CD4-positive, alpha-beta T cell treated with Interleukin-6 at 100 ng/mL for 8 hours (primary cell): ENCODE data around the gene OSBPL8.
"Not testable (repeated sequence)": the region's sequence is repeated elsewhere in the genome, so short reads cannot be mapped to it uniquely, and the experiment has no call there.

Experiments used
- DNase-seq: peaks from one replicate; pipeline ENCODE4 v3.0.0-alpha.2; 2020; ENCODE audit warnings: mixed read lengths, low spot score

OSBPL8 gene

DNA sequence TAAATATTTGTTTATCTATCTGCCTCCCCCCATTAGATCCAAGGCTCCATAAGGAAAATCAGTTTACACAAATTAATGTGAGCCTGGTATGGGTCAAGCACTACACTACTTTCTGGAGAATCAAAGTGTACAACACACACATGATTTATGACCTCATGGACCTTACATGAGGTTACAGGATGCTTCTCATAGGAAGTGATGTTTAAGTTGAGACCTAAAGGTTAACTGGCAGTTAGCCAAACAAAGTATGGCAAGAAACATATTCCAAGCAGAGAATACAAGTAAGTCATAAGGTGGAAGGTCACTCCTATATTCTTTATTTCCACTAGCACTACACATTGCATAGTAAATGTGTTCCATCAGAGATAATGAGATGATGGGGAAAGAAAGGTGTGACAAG, 39.2 kb downstream of the OSBPL8 start:
- DNase-seq = no peak

DNA sequence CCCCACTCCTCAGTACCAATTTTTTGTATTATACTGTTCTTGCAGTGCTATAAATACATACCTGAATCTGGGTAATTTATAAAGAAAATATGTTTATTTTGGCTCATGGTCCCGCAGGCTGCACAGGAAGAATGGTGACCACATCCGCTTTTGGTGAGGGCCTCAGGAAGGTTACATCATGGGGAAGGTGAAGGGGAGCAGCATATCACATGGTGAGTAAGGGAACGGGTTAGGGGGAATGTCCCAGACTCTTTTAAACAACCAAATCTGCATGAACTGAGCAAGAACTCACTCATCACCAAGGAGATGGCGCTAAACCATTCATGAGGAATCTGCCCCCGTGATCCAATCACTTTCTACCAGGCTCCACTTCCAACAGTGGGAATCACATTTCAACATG, 40.0 kb downstream of the OSBPL8 start:
- DNase-seq = peak; percentile 3

DNA sequence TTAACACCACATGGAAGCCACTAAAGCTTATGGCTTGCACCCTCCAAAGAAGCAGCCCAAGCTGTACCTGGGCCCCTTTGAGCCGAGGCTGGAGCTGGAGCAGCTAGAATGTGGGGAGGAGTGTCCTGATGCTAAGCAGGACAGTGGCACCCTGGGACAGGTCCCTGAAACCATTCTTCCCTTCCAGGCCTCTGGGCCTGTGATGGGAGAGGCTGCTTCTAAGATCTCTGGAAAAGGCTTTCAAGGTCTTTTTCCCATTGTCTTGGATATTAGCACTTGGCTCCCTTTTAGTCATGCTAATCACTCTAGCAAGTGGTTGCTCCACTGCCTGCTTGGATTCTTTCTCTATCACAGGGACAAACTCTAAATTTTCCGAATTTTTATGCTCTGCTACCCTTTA, 40.9 kb downstream of the OSBPL8 start:
- no peak for DNase-seq

DNA sequence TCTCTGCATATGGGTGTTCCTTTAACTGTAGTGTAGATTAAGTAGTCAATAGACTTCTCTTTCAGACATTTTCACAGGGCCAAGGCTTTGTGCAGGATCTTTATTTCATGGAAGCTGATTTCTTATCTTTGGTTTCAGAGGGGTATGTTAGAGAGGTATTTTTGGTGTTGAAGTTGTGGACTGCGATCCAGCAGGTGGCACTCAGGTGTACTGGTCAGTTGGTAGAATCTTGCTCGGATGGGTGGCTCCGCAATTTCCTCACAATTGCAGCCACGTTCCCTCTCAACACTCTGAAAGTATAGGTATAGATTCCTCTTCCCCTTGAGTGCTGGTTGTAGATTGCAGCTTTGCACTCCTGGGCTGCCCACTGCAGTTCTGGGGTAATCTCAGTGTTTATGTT, 44.3 kb downstream of the OSBPL8 start:
- DNase-seq = no peak

DNA sequence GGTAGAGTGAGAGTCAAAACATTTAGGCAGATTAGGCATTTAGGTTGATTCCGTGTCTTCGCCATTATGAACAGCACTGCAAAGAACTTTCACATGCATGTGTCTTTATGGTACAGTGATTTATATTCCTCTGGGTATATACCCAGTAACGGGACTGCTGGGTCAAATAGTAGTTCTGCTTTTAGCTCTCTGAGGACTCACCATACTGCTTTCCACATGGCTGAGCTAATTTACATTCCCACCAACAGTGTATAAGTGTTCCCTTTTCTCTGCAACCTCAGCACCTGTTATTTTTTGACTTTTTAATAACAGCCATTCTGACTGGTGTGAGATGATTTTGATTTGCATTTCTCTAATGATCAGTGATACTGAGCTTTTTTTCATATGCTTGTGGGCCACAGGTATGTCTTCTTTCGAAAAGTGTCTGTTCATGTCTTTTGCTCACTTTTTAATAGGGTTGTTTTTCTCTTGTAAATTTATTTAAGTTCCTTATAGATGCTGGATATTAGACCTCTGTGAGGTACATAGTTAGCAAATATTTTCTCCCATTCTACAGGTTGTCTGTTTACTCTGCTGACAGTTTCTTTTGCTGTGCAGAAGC, 48.4 kb downstream of the OSBPL8 start:
- DNase-seq = not testable (repeated sequence)

DNA sequence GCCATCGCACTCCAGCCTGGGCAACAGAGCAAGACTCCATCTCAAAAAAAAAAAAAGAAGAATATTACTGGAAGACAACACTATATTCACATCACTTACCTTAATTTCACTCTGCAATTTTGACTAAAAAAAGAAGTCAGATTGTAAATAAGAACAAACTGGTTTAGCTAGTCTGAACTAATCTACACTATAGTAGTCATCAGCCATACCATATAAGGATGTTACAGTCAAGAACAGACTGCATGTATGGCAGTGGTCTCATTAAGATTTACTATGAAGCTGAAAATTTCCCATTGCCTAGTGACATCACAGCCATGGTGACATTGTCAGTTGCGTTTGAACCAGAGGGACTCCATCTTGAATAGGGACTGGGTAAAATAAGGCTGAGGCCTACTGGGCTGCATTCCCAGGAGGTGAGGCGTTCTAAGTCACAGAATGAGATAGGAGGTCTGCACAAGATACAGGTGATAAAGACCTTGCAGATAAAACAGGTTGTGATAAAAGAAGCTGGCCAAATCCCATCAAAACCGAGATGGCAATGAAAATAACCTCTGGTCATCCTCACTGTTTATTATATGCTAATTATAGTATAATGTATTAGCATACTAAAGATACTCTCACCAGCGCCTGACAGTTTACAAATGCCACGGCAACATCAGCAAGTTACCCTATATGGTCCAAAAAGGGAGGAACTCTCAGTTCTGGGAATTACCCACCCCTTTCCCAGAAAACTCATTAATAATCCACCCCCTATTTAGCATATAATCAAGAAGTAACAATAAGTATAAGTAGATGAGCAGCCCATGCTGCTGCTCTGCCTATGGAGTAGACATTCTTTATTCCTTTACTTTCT, 51.2 kb downstream of the OSBPL8 start:
- DNase-seq = no peak

DNA sequence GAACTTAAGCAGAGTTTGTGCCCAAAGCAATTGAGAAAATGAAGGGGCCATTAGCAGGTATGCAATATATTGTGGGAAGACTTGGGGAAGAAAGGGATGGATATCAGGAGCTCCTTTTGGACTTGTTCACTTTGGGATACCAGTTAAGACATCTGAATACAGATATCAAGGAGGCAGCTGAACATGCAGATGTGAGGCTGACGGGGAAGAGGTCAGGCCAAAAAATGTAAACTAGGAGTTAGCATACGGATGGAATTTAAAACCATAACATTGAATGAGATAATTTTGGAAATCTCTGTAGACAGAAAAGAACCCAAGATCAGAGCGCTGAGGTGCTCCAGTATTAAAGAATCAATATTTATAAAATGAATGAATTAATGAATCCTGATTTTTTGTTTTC, 53.4 kb downstream of the OSBPL8 start:
- no peak for DNase-seq

DNA sequence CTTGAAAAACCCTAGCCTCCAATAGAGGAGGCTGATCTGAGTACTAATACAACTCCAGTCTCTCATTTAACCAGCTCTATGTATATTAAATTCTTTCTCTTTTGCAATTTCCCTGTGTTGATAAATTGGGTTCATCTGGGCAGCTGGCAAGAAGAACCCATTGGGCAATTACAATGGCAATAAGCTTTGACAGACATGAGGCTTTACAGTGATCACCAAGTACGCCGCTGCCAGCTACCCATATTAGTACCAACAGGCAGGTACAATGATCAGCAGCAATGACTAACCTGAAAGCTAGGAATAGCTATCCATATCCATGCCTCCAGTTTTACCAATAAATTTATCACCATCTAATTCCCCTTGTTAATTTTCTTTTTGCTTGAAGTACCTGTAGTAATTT, 54.5 kb downstream of the OSBPL8 start:
- no peak for DNase-seq

DNA sequence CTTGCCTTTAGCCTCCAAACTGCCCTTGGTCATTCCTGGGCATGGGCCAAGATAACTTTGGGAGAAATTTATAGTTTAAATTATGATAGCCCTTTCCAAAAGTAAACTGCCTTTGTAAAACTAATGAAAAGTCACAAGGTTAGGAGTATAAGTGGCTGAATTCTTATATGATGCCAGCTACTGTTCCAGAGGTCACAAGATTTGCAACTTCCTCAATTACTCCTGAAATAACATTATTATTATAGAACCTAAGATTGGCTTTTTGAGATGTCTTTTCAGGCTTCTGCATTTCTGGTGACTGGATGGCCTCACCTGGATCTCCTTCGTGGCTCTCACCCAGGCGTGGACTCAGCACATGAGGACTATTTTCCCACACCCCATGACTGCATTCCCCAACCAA, 55.0 kb downstream of the OSBPL8 start:
- no peak for DNase-seq

DNA sequence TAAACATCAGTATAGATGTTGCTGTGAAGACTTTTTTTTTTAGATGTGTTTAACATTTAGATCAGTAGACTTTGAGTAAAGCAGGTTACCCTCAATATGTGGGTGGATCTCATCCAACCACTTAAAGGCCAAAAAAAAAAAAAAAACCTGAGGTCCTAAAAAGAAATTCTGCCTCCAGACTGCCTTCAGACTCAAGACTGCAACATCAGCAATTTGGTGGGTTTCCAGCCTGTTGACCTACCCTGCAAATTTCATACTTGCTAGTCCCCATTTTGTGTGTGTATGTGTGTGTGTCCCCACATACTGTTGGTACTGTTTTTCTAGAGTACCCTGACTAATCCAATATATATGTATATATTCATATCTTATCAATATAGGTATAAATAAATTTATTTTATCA, 55.6 kb downstream of the OSBPL8 start:
- DNase-seq = no peak

DNA sequence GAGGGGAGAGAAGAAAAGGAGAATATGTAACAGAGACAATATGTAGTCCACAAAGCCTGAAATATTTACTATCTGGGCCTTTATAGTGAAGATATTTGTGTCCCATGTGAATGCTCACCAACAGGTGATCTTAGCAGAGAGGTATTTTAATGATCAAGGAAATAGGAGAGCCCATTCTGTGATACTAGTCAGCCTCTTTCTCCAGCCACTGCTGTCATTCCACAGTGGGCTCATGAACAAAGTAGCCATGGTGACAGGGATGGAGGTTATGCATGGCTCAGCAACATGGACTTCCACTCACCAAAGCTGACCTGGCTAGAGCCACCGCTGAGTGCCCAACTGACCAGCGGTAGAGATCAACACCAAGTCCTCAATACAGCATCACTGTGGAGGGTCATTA, 58.2 kb downstream of the OSBPL8 start:
- no peak for DNase-seq

DNA sequence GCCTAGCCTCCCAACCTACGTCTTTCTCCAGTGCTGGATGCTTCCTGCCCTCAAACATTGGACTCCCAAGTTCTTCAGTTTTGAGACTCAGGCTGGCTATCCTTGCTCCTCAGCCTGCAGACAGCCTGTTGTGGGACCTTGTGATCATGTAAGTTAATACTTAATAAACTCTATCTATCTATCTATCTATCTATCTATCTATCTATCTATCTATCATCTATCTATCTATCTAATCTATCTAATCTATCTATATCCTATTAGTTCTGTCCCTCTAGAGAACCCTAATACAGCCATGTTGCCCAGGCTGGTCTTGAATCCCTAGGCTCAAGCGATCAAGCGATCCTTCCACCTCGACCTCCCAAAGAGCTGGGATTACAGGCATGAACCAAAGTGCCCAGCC, 60.4 kb downstream of the OSBPL8 start:
- not testable (repeated sequence) for DNase-seq

DNA sequence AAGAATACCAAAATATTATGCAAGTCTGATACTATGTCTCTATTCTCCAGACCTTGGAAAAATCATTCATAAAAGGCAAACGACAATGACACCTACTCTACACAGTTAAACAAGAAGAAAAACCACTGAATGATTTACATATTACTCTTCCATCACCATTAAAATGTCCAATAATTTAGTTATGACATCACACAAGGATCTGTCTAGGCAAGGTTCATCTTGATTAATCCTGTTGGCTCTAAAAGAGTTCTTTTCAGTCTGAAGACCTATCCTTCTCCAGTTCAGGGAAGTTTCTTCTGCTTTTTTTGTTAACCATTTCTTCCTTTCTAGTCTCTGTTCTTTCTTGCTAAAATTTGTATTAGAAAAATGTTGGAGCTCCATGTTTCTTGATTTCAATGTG, 64.0 kb downstream of the OSBPL8 start:
- DNase-seq = no peak

DNA sequence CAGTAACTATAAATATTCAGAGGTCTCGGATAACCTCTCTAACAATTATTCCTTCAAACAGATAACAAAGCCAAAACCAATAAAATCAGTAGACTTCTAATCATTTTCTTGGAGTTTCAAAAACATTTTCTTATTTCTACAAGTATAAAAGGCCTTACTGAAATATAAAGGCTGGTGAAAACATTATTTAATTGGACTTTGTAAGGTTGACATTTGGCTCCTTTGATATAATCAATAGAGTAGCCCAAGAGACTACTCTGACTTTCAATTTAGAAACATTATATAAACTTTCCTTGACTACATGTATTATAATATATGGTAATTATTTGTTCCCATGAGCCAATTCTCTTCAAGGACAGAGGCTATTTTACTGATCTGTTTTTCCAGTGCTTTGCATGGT, 68.3 kb downstream of the OSBPL8 start:
- DNase-seq = no peak

DNA sequence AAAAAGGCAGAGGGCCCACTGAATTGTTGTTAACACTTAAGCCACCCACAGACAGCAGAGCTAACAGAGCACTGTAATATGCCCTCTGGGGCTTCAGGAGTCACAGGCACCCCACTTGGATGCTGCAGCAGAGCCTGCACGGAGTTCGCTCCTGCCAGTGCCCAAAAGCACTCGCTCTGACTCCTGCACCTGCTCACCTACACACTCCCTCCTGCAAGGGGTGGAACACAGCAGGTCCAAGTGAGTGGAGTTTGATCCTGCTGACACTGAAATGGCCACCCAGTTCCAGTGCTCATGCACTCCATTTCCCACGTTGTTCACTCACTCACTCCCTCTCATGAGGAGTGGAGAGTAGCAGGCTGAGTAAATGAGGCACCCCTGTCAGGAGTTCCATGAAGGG, 68.8 kb downstream of the OSBPL8 start:
- no peak for DNase-seq

DNA sequence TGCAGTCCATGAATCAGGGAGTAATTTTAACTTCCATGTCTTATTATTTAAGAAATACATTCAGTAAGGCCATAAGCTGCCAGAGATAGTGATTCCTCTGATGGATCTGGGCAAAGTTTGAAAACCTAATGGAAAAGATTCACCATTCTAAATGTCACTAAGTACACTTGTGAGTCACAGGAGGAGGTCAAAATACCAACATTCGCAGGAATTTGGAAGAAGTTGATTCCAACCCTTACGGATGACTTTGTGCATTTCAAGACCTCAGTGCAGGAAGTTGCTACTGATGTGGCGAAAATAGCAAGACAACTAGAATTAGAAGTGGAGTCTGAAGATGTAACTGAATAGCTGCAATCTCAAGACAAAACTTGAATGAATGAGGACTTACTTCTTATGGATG, 69.8 kb downstream of the OSBPL8 start:
- no peak for DNase-seq

DNA sequence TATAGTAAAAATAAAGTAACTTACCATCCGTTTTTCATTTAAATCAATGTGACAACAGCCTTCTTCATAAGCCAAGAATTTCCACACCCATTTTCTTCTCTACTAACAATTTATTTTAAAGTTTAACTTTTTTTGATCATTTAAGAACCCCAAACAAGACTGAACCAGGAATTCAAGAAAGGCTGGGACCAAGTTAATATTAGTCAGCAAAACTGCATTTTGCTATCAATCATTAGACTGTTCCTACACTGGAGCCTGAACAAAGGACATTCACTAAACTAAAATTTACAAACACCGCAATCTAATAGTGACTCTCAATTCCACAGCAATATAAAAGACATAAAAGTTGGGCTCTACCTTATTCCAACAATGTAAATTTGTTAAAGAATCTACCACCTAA, 73.6 kb downstream of the OSBPL8 start:
- DNase-seq = no peak

DNA sequence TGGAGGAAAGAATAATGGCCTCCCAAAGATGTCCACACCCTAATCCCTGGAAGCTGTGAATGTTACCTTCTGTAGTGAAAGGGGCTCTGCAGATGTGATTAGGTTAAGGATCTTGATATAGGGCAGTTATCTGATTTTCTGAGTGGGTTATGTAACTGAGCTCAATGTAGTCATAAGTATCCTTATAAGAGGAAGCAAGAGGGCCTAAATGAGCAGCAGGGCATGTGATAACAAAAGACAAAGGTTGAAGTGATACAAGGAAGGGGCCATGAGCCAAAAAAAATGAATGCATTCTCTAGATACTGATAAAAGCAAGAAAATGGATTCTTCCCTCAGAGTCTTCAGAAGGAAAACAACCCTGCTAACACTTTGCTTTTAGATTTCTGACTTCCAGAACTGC, 78.8 kb downstream of the OSBPL8 start:
- no peak for DNase-seq

DNA sequence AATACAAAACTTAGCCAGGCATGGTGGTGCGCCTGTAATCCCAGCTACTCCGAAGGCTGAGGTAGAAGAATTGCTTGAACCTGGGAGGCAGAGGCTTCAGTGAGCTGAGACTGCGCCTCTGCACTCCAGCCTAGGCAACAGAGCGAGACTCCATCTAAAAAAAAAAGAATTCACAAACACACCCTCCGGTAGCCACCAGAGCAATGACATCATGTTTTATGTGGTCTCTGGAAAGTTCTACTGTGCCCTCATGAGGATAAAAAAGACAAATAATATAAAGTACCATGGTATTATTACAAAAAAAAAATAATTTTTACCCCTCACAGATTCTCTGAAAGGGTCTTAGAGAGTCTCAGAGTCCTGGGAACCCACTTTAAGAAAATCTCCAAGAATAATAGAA, 81.5 kb downstream of the OSBPL8 start:
- no peak for DNase-seq

DNA sequence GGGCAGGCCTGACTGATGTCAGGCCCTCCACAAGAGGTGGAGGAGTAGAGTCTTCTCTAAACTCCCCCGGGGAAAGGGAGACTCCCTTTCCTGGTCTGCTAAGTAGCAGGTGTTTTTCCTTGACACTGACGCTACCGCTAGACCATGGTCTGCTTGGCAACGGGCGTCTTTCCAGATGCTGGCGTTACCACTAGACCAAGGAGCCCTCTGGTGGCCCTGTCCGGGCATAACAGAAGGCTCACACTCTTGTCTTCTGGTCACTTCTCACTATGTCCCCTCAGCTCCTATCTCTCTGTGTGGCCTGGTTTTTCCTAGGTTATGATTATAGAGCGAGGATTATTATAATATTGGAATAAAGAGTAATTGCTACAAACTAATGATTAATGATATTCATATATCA, 86.7 kb downstream of the OSBPL8 start:
- DNase-seq = not testable (repeated sequence)

DNA sequence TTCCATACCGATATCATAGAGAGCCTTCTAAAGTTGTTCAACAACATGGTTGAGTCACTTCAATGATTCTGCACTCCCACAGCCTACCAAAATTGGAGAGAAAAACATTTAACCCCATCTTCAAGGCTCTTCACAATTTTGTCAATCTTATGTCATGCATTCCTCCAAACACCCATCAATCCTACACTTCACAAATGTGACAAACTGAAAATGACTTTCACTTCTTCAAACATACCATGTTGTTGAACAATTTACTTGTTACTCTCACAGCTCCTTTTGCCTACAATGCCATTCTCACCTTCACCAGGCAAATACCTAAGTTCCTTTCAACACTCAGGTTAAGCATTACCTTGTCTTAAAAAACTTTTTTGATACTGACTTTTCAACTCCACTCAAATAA, 88.0 kb downstream of the OSBPL8 start:
- DNase-seq = no peak

DNA sequence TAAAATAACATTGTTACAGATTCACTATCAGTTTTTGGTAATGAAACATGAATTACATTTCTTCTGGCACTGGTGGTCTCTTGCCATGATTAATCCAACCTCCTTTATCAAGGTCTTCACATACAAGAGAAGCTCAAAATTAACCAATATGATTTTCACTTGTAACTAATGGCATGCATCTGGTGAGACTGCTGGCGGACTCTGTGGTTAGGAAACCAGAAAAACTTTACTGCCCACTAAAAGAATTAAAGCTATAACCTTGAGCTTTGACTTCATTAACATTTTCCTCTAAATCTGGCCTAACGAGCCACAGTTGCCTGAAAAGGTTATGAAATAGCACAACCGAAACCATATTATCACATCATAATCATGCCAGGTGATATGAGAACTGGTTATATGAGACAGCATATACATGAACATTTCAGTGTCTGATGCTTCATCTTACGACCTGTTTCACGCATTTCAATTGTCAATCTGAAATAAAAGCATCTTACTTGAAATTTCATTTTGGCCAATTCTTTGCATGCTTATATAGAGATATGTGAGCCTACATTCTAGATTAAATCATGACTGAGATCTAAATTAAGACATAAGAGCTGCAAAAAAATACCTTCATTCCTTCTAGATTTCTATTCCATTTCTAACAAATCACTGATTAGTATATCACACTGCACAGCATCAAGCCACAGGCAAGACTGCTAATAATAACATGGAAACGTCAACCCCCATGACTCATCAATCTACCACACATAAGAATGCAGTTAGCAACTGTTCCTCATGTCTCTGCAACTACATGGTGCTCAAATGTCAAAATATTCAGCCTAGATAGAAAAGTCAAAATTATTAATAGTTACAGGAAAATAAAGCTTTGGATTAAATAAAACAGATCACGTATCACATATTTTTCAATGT, 89.3 kb downstream of the OSBPL8 start:
- DNase-seq = peak; percentile 8

DNA sequence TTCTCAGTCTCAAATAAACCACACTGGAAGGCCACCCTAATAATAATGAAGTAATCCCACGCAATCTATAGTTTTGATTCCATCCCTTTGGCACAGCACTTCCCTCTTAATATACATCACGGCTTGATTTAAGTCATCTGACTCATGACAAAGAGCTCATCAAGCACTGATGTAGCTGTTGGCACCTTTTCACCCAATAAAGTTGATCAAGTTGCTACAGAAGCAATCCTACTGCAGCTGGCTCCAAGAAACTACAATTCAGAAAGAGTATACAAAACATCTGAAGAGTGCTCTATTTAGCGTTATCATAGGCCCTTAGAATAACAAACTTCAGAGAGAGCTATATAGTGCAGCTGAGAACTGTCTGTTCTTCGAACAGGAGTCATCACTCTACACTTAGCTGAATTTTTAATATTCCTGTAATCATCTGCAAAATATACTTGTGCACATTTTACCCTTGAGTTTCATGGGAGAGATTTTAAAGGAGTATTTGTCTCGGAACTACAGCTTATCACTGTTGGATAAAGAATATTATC, 94.9 kb downstream of the OSBPL8 start:
- DNase-seq = no peak
